Gastrocnemius medialis (tissue), 4 donors: ENCODE data around the gene ZFAND6. TPM values are rescaled to one million over a fixed set of nuclear protein-coding genes. Genes with fewer than 3 reads are reported as not detected.

Source experiments
- ATAC-seq, 2 donors: fragments of 150-250 bp; one replicate each; pipeline ENCODE4 v1.9.1; 2016
- DNase-seq, 2 donors: peaks; one replicate each; pipeline ENCODE4 v3.0.0-alpha.2; 2019
- H3K27ac ChIP-seq, 4 donors: fragments of 200-600 bp; sonication (generic); 1 replicate in 1 of 4; 2 replicates in 3 of 4; pipeline ENCODE4 v1.5.1; 2016 to 2018; ENCODE audit warnings: mild to moderate bottlenecking in 2 of 4, moderate library complexity in 1 of 4
- H3K27me3 ChIP-seq, 3 donors: fragments of 200-600 bp; sonication (generic) in 2 of 3; 1 replicate in 1 of 3; 2 replicates in 2 of 3; pipeline versions ENCODE4 v1.5.1 to v1.6.0; 2016 to 2019; ENCODE audit warnings: mild to moderate bottlenecking in 1 of 3, moderate library complexity in 1 of 3
- H3K36me3 ChIP-seq, 2 donors: fragments of 200-600 bp; sonication (generic) in 1 of 2; one replicate each; pipeline ENCODE4 v1.5.1; 2017 to 2018
- H3K4me1 ChIP-seq, 2 donors: fragments of 200-600 bp; sonication (generic) in 1 of 2; one replicate each; pipeline ENCODE4 v1.5.1; 2016 to 2017; ENCODE audit warnings: mild to moderate bottlenecking in 2 of 2
- H3K4me3 ChIP-seq, 4 donors: fragments of 200-600 bp; sonication (generic) in 3 of 4; 1 replicate in 1 of 4; 2 replicates in 3 of 4; pipeline ENCODE4 v1.5.1; 2016 to 2019; ENCODE audit warnings: mild to moderate bottlenecking in 2 of 4
- H3K9me3 ChIP-seq, 3 donors: fragments of 200-600 bp; sonication (generic) in 2 of 3; 1 replicate in 1 of 3; 2 replicates in 2 of 3; pipeline ENCODE4 v1.5.1; 2016 to 2019
- CTCF ChIP-seq, 5 experiments: fragments of 450-650 bp in 3 of 5; fragments of 200-600 bp in 2 of 5; sonication (generic) in 2 of 5; IDR thresholded peaks in 4 of 5; conservative IDR thresholded peaks in 1 of 5; 1 replicate in 4 of 5; 2 replicates in 1 of 5; pipeline ENCODE4 v1.5.1; 2016 to 2019; ENCODE audit warnings: antibody characterized with exemption in 5 of 5, mild to moderate bottlenecking in 3 of 5, moderate library complexity in 3 of 5
- POLR2A ChIP-seq, 2 donors: fragments of 450-650 bp; IDR thresholded peaks; one replicate each; pipeline ENCODE4 v1.6.1; 2017; ENCODE audit warnings: antibody characterized with exemption in 2 of 2, mild to moderate bottlenecking in 2 of 2, moderate library complexity in 2 of 2
- in situ Hi-C, 4 donors: fragments of 200-750 bp; cut with MboI; loops; one replicate each; pipeline versions ENCODE4 v1.15.0 to v1.8.0; 2017; ENCODE audit warnings: low sequenced_read_pairs in 4 of 4
- intact Hi-C: fragments of 100-400 bp; cut with DNase I; formaldehyde crosslinking; loops from one replicate; pipeline ENCODE4 v1.15.1; 2023; ENCODE audit warnings: low total_unique reads
- total RNA-seq, 4 donors: library from RNA; depleted of rRNA; stranded (reverse); fragments of >200 nt; gene quantifications; one replicate each; pipeline versions ENCODE4 v1.1.0 to v1.2.3, GENCODE V29; 2016

ZFAND6 gene
- total RNA-seq, 4 donors from 2014 or later: 95.4 to 196 (median 146) TPM

GRCh38 chr15:80068578-80068977 lies 9.1 kb downstream of the ZFAND6 start:
- ATAC-seq (peak in 1 of 2 donors; percentile 30), DNase-seq (no peak)
- Histone ChIP-seq H3K27me3 (no peaks in the 10 kb centered on the region), H3K27ac (no peak overlapping the region), H3K9me3 (no peaks in the 10 kb centered on the region), H3K4me1 (peaks cover 42 to 50% of the 10 kb centered on the region in 2 donors), H3K36me3 (no peaks in the 10 kb centered on the region), H3K4me3 (no peak overlapping the region)
- intact Hi-C loops (no loop called here), in situ Hi-C loops (loop anchor here in 2 of 4 donors (10.0 to 25.0 kb wide), 2 partner anchors 76 to 94 kb away; partner anchors contain the start of gene FAH (in 1 of the 2))
- TF ChIP-seq CTCF (IDR thresholded peaks at IDR 0.05 in 4 of 5, conservative IDR thresholded peaks at IDR 0.05 in 1 of 5) (no peak), POLR2A (IDR thresholded peaks at IDR 0.05) (no peak)

- Histone ChIP-seq H3K27me3 (no peaks in the 10 kb centered on the region), H3K4me1 (peaks cover 56 to 61% of the 10 kb centered on the region in 2 donors), H3K36me3 (no peaks in the 10 kb centered on the region), H3K9me3 (no peaks in the 10 kb centered on the region), H3K4me3 (no peak overlapping the region), H3K27ac (no peak overlapping the region)
- ATAC-seq (no peak), DNase-seq (no peak)
- in situ Hi-C loops (loop anchor here in 2 of 4 donors (10.0 to 25.0 kb wide), 2 partner anchors 74 to 91 kb away; partner anchors contain the start of gene FAH (in 1 of the 2)), intact Hi-C loops (no loop called here)
- no peak for TF ChIP-seq CTCF (IDR thresholded peaks at IDR 0.05 in 4 of 5, conservative IDR thresholded peaks at IDR 0.05 in 1 of 5)
- TF ChIP-seq POLR2A (IDR thresholded peaks at IDR 0.05): no peak
These were observed 11.4 kb downstream of the ZFAND6 start for GRCh38 chr15:80070840-80071239.

GRCh38 chr15:80071652-80072051 lies 12.2 kb downstream of the ZFAND6 start:
- H3K27me3 ChIP-seq: no peaks in the 10 kb centered on the region
- TF ChIP-seq CTCF (IDR thresholded peaks at IDR 0.05 in 4 of 5, conservative IDR thresholded peaks at IDR 0.05 in 1 of 5): no peak
- no peak for TF ChIP-seq POLR2A (IDR thresholded peaks at IDR 0.05)
- H3K9me3 ChIP-seq: no peaks in the 10 kb centered on the region
- in situ Hi-C loops: loop anchor here in 2 of 4 donors (10.0 to 25.0 kb wide), 2 partner anchors 73 to 91 kb away; partner anchors contain the start of gene FAH (in 1 of the 2)
- H3K4me1 ChIP-seq: peaks cover 61 to 69% of the 10 kb centered on the region in 2 donors
- ATAC-seq (no peak), DNase-seq (no peak)
- peak overlapping the region in 2 of 4 donors; percentile 41 to 59 for H3K27ac ChIP-seq
- intact Hi-C loops: loop anchor here (2.0 kb wide), 1 partner anchor 13 kb away; the partner anchor contains the start of gene ZFAND6
- H3K4me3 ChIP-seq: peak overlapping the region in 3 of 4 donors; percentile 41 to 44 (median 44)
- no peaks in the 10 kb centered on the region for H3K36me3 ChIP-seq

GRCh38 chr15:80072285-80072994 lies 13.0 kb downstream of the ZFAND6 start:
- in situ Hi-C loops: loop anchor here in 2 of 4 donors (10.0 to 25.0 kb wide), 2 partner anchors 72 to 90 kb away; partner anchors contain the start of gene FAH (in 1 of the 2)

More at GRCh38 chr15:80072285-80072994, 13.0 kb downstream of the ZFAND6 start:
- Histone ChIP-seq H3K4me1 (peaks cover 67 to 75% of the 10 kb centered on the region in 2 donors), H3K4me3 (peak overlapping the region; percentile 23 to 44 (median 42)), H3K36me3 (no peaks in the 10 kb centered on the region), H3K27ac (peak overlapping the region; percentile 15 to 59 (median 34)), H3K27me3 (no peaks in the 10 kb centered on the region), H3K9me3 (no peaks in the 10 kb centered on the region)
- intact Hi-C loops: loop anchor here (2.0 kb wide), 1 partner anchor 14 kb away; the partner anchor contains the start of gene ZFAND6
- TF ChIP-seq POLR2A (IDR thresholded peaks at IDR 0.05) (no peak), CTCF (IDR thresholded peaks at IDR 0.05 in 4 of 5, conservative IDR thresholded peaks at IDR 0.05 in 1 of 5) (no peak)
- ATAC-seq (peak; percentile 97 to 100), DNase-seq (no peak)
